Left ventricle myocardium inferior (tissue), 1 donor: Measurements from ENCODE around the gene ASIC4. TPM values are rescaled to one million over a fixed set of nuclear protein-coding genes. Genes with fewer than 3 reads are reported as not detected.

Experiments
- DNase-seq: peaks from one replicate; pipeline ENCODE4 v3.0.0-alpha.2; 2020
- H3K27ac ChIP-seq: fragments of 200-600 bp; replicated peaks from 2 replicates; pipeline ENCODE4 v1.8.0; 2021
- H3K27me3 ChIP-seq: fragments of 200-600 bp; 2 replicates; pipeline ENCODE4 v1.8.0; 2021; ENCODE audit warnings: low read depth
- H3K36me3 ChIP-seq: fragments of 200-600 bp; 2 replicates; pipeline ENCODE4 v1.8.0; 2021
- H3K4me1 ChIP-seq: fragments of 200-600 bp; 2 replicates; pipeline ENCODE4 v1.8.0; 2021
- H3K4me3 ChIP-seq: fragments of 200-600 bp; 2 replicates; pipeline ENCODE4 v1.8.0; 2021; ENCODE audit warnings: mild to moderate bottlenecking, moderate library complexity
- H3K9me3 ChIP-seq: fragments of 200-600 bp; replicated peaks from 2 replicates; pipeline ENCODE4 v1.8.0; 2021
- intact Hi-C: fragments of 100-400 bp; cut with micrococcal nuclease; formaldehyde crosslinking; loops from one replicate; pipeline ENCODE4 v1.11.0; 2022
- total RNA-seq: library from RNA; stranded (reverse); fragmentation: NEBNext Ultra II Directional; extraction: Animal tissue kit (Norgen Biotek cat#: 25700); gene quantifications from one replicate; pipeline ENCODE4 v1.2.1, GENCODE V29; 2021
- TF ChIP-seq, protein P1 (sequence below): fragments of 200-600 bp; IDR thresholded peaks from 2 replicates; pipeline ENCODE4 v1.8.0; 2021; ENCODE audit warnings: antibody characterized with exemption, mild to moderate bottlenecking, borderline replicate concordance
- donor health status: DM: no; HTN: yes; CAD: no; lungs with severe emphysema.

Gene ASIC4
- total RNA-seq, 1 donor from 2014 or later, result not detected

DNA sequence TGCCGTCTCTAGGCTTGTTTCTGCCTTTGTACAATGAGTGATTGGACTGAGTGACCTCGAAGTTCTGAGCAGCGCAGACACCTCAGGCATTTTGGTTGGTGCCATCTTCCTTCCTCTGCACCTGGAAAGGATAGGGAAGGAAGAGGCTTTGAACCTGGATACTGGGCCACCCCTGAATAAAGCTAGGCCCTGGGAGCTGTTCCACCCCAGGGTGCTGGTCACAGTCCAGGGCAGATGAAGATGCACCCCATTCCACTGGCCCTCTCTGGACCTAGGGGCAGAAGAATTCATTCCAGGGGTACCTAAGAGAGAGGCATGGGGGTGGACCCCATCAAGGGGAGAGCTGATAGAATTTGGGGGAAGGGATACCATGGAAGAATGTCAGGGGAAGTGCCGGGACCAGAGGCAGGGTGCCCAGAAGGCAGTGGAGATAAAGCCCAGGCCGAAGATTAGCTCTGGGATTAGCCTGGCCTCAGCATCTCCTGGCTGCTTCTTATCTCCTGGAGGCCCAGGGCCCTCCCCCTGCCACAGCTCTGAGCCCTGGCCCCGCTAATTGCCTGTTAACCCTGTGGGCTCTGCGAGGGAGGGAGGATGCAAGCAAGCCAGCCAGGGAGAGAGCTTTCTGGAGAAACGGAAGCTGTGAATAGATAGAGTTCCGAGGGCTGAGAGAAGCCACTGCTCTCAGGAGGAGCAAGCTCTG, 11.4 kb downstream of the ASIC4 start:
- no peaks in the 10 kb centered on the region for H3K9me3 ChIP-seq
- no peak overlapping the region for H3K4me3 ChIP-seq
- DNase-seq, result no peak
- intact Hi-C loops, result loop anchor here (10.0 kb wide), 1 partner anchor 71 kb away; no protein-coding TSS in a partner anchor
- peaks cover 53% of the 10 kb centered on the region for H3K4me1 ChIP-seq
- no peaks in the 10 kb centered on the region for H3K36me3 ChIP-seq
- TF ChIP-seq, protein P1, sequence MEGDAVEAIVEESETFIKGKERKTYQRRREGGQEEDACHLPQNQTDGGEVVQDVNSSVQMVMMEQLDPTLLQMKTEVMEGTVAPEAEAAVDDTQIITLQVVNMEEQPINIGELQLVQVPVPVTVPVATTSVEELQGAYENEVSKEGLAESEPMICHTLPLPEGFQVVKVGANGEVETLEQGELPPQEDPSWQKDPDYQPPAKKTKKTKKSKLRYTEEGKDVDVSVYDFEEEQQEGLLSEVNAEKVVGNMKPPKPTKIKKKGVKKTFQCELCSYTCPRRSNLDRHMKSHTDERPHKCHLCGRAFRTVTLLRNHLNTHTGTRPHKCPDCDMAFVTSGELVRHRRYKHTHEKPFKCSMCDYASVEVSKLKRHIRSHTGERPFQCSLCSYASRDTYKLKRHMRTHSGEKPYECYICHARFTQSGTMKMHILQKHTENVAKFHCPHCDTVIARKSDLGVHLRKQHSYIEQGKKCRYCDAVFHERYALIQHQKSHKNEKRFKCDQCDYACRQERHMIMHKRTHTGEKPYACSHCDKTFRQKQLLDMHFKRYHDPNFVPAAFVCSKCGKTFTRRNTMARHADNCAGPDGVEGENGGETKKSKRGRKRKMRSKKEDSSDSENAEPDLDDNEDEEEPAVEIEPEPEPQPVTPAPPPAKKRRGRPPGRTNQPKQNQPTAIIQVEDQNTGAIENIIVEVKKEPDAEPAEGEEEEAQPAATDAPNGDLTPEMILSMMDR, result no peak
- H3K27me3 ChIP-seq, result peaks cover 98% of the 10 kb centered on the region
- H3K27ac ChIP-seq, result no peak overlapping the region

DNA sequence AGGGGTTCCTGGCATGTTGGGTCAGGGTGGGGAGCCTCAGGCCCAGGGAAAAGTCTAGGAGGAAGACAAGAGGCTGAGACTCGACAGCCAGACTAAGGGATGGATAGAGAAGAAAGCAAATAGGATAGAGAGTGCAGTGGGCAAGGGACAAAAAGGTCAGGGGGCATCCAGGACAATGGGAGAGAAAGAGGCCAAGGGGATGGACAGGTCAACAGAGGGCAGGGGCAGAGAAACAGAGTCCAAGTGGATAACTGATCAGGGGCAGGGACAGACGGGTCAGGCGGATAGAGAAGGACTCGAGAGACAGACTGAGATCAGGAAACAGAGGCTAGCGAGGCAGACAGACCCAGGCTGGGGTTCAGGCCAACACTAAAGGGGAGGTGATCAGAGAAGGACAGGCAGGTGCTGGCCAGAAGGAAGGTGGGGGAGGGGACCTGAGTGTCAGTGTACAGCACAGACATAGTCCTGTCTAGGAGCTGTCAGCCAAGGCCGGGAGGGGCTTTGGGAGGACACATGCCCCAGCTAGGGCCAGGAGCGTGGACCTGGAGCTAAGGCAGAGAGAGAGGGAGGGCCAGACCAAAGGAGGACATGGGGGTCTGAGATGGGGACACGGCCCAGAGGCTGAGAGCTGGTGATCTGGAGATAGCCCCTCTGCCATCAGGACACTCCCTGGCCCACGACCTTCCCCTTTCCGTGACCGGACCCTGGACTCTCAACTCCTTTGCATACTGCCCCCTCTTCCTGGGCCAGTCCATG, 12.2 kb downstream of the ASIC4 start:
- Histone ChIP-seq H3K36me3 (no peaks in the 10 kb centered on the region), H3K4me1 (peaks cover 45% of the 10 kb centered on the region), H3K4me3 (no peak overlapping the region), H3K27me3 (peaks cover 98% of the 10 kb centered on the region), H3K9me3 (no peaks in the 10 kb centered on the region), H3K27ac (no peak overlapping the region)
- no peak for DNase-seq
- intact Hi-C loops, result loop anchor here (10.0 kb wide), 1 partner anchor 72 kb away; no protein-coding TSS in a partner anchor
- TF ChIP-seq, protein P1, result no peak

DNA sequence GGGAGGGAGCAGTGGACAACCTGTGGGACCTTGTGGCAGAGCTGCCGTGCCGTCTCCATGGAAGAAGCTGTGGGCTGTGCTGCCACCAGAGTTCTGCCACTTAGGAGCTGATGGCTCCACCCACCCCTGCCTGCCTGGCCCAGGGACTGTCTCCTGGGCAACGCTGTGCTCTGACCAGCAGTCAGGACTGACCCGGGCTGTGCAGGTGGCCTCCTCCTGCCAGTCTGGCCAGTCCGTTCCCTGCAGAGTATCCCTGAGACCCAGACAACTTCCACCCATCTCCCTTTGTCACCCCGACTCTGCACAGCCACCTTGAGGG, 12.8 kb downstream of the ASIC4 start:
- H3K27me3 ChIP-seq, result peaks cover 98% of the 10 kb centered on the region

GRCh38 chr2:219527472-219527871, 13.2 kb downstream of the ASIC4 start:
- no peaks in the 10 kb centered on the region for H3K36me3 ChIP-seq
- TF ChIP-seq, protein P1, result no peak
- DNase-seq, result no peak
- H3K9me3 ChIP-seq, result no peaks in the 10 kb centered on the region
- H3K27me3 ChIP-seq, result peaks cover 98% of the 10 kb centered on the region
- no peak overlapping the region for H3K4me3 ChIP-seq
- intact Hi-C loops, result loop anchor here (10.0 kb wide), 1 partner anchor 73 kb away; no protein-coding TSS in a partner anchor
- H3K4me1 ChIP-seq, result peaks cover 36% of the 10 kb centered on the region
- no peak overlapping the region for H3K27ac ChIP-seq

More for the DNA sequence above, 12.8 kb downstream of the ASIC4 start:
- Histone ChIP-seq H3K27ac (no peak overlapping the region), H3K36me3 (no peaks in the 10 kb centered on the region), H3K4me3 (no peak overlapping the region), H3K9me3 (no peaks in the 10 kb centered on the region), H3K4me1 (peaks cover 41% of the 10 kb centered on the region)
- intact Hi-C loops, result loop anchor here (10.0 kb wide), 1 partner anchor 72 kb away; no protein-coding TSS in a partner anchor
- TF ChIP-seq, protein P1, result no peak
- no peak for DNase-seq

DNA sequence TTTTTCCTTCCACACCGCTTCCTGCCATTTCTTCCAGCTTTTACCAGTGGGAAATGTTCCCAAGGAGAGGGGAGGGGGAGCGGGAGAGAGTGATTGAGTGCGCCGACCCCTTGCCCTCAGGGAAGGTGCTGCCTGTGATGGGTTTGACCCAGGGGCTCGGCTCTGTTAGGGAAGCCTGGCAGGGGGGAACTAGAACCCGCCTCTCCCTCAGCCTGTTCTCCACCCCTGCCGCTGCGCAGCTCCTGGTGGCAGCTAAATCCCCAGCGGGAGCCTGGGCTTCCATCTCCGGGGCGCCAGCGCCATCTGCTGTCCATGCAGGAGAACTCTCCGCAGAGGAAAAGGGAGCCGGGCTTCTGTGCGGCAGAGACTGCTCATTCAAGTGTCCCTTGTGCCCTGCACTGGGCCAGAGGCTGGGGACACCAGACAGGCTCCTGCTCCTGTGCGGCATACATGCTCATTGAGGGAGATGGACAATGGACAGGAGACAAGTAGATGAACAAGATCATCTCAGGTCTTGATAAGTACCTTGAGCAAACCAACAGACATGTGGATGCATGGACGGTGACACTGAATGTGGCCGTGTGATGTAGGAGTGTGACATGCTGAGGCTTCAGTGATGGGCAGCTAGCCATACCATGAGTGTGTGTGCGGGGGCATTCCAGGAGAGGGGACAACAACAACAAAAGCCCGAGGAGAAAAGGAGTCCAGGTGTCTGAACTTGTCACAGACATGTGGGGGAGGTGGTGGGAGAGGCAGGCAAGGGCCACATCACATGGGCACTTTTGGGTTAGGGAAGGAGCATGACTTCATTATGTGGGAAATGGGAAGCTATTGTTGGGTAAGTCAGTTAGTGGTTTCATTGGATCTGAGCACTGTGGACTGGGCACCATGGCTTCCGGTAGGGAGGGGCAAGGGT, 16.0 kb downstream of the ASIC4 start:
- peaks cover 26% of the 10 kb centered on the region for H3K4me1 ChIP-seq
- H3K27me3 ChIP-seq, result peaks cover 72% of the 10 kb centered on the region
- DNase-seq, result peak; percentile 79
- intact Hi-C loops, result loop anchor here (5.0 kb wide), 1 partner anchor 128 kb away; no protein-coding TSS in a partner anchor
- no peaks in the 10 kb centered on the region for H3K9me3 ChIP-seq
- no peak overlapping the region for H3K27ac ChIP-seq
- H3K4me3 ChIP-seq, result peak overlapping the region; percentile 40
- TF ChIP-seq, protein P1, result peak; percentile 97
- no peaks in the 10 kb centered on the region for H3K36me3 ChIP-seq
